Body of pancreas (tissue), 4 donors: ENCODE results near the gene ANKRD9. TPM values are rescaled to one million over a fixed set of nuclear protein-coding genes. Genes with fewer than 3 reads are reported as not detected.

Source experiments
- ATAC-seq: fragments of 150-250 bp; one replicate; pipeline ENCODE4 v1.9.1; 2016
- DNase-seq, 4 donors: peaks; one replicate each; pipeline ENCODE4 v3.0.0-alpha.2; 2019
- H3K27ac ChIP-seq, 4 donors: fragments of 200-600 bp; sonication (generic); 1 replicate in 3 of 4; 2 replicates in 1 of 4; pipeline versions ENCODE4 v1.5.1 to v1.6.1; 2016 to 2019; ENCODE audit warnings: mild to moderate bottlenecking in 1 of 4, mixed read lengths in 1 of 4, moderate library complexity in 1 of 4
- H3K27me3 ChIP-seq, 2 donors: fragments of 200-600 bp; sonication (generic); one replicate each; pipeline ENCODE4 v1.6.0; 2016; ENCODE audit warnings: mild to moderate bottlenecking in 1 of 2
- H3K36me3 ChIP-seq, 2 donors: fragments of 200-600 bp; sonication (generic); replicated peaks in 1 of 2; 2 replicates each; pipeline ENCODE4 v1.5.1; 2016; ENCODE audit warnings: low read depth in 2 of 2; ENCODE audit not compliant: insufficient read depth in 1 of 2
- H3K4me1 ChIP-seq: fragments of 200-600 bp; sonication (generic); one replicate; pipeline ENCODE4 v1.6.0; 2016
- H3K4me3 ChIP-seq, 2 donors: fragments of 200-600 bp; sonication (generic); 1 replicate in 1 of 2; 2 replicates in 1 of 2; pipeline ENCODE4 v1.5.1; 2016 to 2019
- H3K9me3 ChIP-seq, 3 donors: fragments of 200-600 bp; sonication (generic); 1 replicate in 2 of 3; 2 replicates in 1 of 3; pipeline ENCODE4 v1.5.1; 2016
- CTCF ChIP-seq, 7 experiments: fragments of 450-650 bp in 4 of 7; fragments of 200-600 bp in 3 of 7; sonication (generic) in 3 of 7; IDR thresholded peaks; one replicate each; pipeline ENCODE4 v1.5.1; 2016 to 2019; ENCODE audit warnings: antibody characterized with exemption in 7 of 7
- POLR2A ChIP-seq, 3 donors: fragments of 450-650 bp; IDR thresholded peaks; one replicate each; pipeline ENCODE4 v1.6.1; 2016; ENCODE audit warnings: antibody characterized with exemption in 3 of 3, mild to moderate bottlenecking in 2 of 3
- whole genome bisulfite sequencing, 2 donors: methylation state at CpG; one replicate each; pipeline ENCODE4 v1.1.5; 2017; 5-methylcytosine and 5-hydroxymethylcytosine counted together
- intact Hi-C: fragments of 100-400 bp; cut with DNase I; formaldehyde crosslinking; loops from one replicate; pipeline ENCODE4 v1.15.1; 2023
- total RNA-seq, 2 donors: library from RNA; depleted of rRNA; stranded (reverse); fragments of >200 nt; gene quantifications; one replicate each; pipeline ENCODE4 v1.1.0, GENCODE V29; 2016

The ANKRD9 gene
- total RNA-seq, 2 donors from 2014 or later: 49.8 to 87.7 TPM

- Histone ChIP-seq H3K27ac (peak overlapping the region; percentile 55 to 86 (median 82)), H3K27me3 (no peaks in the 10 kb centered on the region), H3K4me3 (no peak overlapping the region), H3K4me1 (peaks cover 24% of the 10 kb centered on the region), H3K9me3 (no peaks in the 10 kb centered on the region), H3K36me3 (no peaks in the 10 kb centered on the region)
- ATAC-seq: peak; percentile 34
- WGBS, 2 donors: 4 to 17% methylated on average over 1 to 59 of the region's 110 CpGs
- peak; percentile 53 to 68 (median 62) for DNase-seq
- intact Hi-C loops: no loop called here
- TF ChIP-seq CTCF (IDR thresholded peaks at IDR 0.05): no peak
- TF ChIP-seq POLR2A (IDR thresholded peaks at IDR 0.05): peak in 1 of 3 donors; percentile 30
These were observed 516 bp downstream of the ANKRD9 start for GRCh38 chr14:102508774-102509745.

GRCh38 chr14:102508410-102508773, 1.2 kb downstream of the ANKRD9 start:
- Histone ChIP-seq H3K4me3 (no peak overlapping the region), H3K27ac (peak overlapping the region; percentile 55 to 86 (median 82)), H3K36me3 (no peaks in the 10 kb centered on the region), H3K27me3 (no peaks in the 10 kb centered on the region), H3K9me3 (no peaks in the 10 kb centered on the region), H3K4me1 (peaks cover 24% of the 10 kb centered on the region)
- intact Hi-C loops: no loop called here
- ATAC-seq: no peak
- 27 to 33% methylated on average over 3 to 14 of the region's 14 CpGs for WGBS, 2 donors
- TF ChIP-seq CTCF (IDR thresholded peaks at IDR 0.05): no peak
- TF ChIP-seq POLR2A (IDR thresholded peaks at IDR 0.05): no peak
- DNase-seq: peak; percentile 43 to 67 (median 56)

- no peaks in the 10 kb centered on the region for H3K27me3 ChIP-seq
- no peak for TF ChIP-seq POLR2A (IDR thresholded peaks at IDR 0.05)
- TF ChIP-seq CTCF (IDR thresholded peaks at IDR 0.05): no peak
- H3K9me3 ChIP-seq: no peaks in the 10 kb centered on the region
- DNase-seq: no peak
- no peak overlapping the region for H3K4me3 ChIP-seq
- no peak for ATAC-seq
- no peaks in the 10 kb centered on the region for H3K36me3 ChIP-seq
- 91 to 97% methylated on average over 21 of the region's 21 CpGs for WGBS, 2 donors
- peak overlapping the region in 1 of 4 donors; percentile 82 for H3K27ac ChIP-seq
- intact Hi-C loops: no loop called here
- H3K4me1 ChIP-seq: peaks cover 24% of the 10 kb centered on the region
These were observed 1.7 kb downstream of the ANKRD9 start for GRCh38 chr14:102507857-102508312.

- no peak overlapping the region for H3K4me3 ChIP-seq
- H3K27ac ChIP-seq: no peak overlapping the region
- no peak for DNase-seq
- no peaks in the 10 kb centered on the region for H3K27me3 ChIP-seq
- H3K9me3 ChIP-seq: no peaks in the 10 kb centered on the region
- 91 to 93% methylated on average over 59 to 74 of the region's 115 CpGs for WGBS, 2 donors
- intact Hi-C loops: no loop called here
- H3K36me3 ChIP-seq: no peaks in the 10 kb centered on the region
- TF ChIP-seq POLR2A (IDR thresholded peaks at IDR 0.05) (no peak), CTCF (IDR thresholded peaks at IDR 0.05) (no peak)
- peaks cover 24% of the 10 kb centered on the region for H3K4me1 ChIP-seq
- no peak for ATAC-seq
These were observed 2.3 kb downstream of the ANKRD9 start for GRCh38 chr14:102507081-102507856.
